Natural killer cell treated with Interleukin-12 subunit alpha and Interleukin-12 subunit beta and Interleukin-15 and Interleukin-18, amount 100 ng/mL, for 72 hours (primary cell): ENCODE results near the gene CLCNKB. TPM values are rescaled to one million over a fixed set of nuclear protein-coding genes. Genes with fewer than 3 reads are reported as not detected.
A peak's percentile ranks its signal among the peaks of the same experiment; 100 is the strongest.

Source experiments
- ATAC-seq, 2 donors: fragments of 150-1000 bp; cut with Tn5 transposase in 1 of 2; sonication (Bioruptor Pico), chemical (Tn5 transposase) in 1 of 2; 2 replicates each; pipeline ENCODE4 v1.10.0; 2021
- DNase-seq: peaks from one replicate; pipeline ENCODE4 v3.0.0; 2022; ENCODE audit warnings: low spot score
- H3K27ac Mint-ChIP-seq, 2 donors: 1 replicate in 1 of 2; 2 replicates in 1 of 2; pipeline ENCODE4 v1.8.0; 2022; ENCODE audit warnings: mixed read lengths in 2 of 2, mild to moderate bottlenecking in 1 of 2, moderate library complexity in 1 of 2
- H3K27me3 Mint-ChIP-seq, 2 donors: 1 replicate in 1 of 2; 2 replicates in 1 of 2; pipeline ENCODE4 v1.8.0; 2022; ENCODE audit warnings: mixed read lengths in 2 of 2
- H3K36me3 Mint-ChIP-seq: one replicate; pipeline ENCODE4 v1.8.0; 2022; ENCODE audit warnings: mixed read lengths
- H3K4me1 Mint-ChIP-seq, 2 donors: 1 replicate in 1 of 2; 2 replicates in 1 of 2; pipeline ENCODE4 v1.8.0; 2022; ENCODE audit warnings: low read depth in 2 of 2, mixed read lengths in 2 of 2, mild to moderate bottlenecking in 1 of 2
- H3K4me3 Mint-ChIP-seq: one replicate; pipeline ENCODE4 v1.8.0; 2022; ENCODE audit warnings: mixed read lengths
- H3K9me3 Mint-ChIP-seq: 2 replicates; pipeline ENCODE4 v1.8.0; 2022; ENCODE audit warnings: mixed read lengths
- total RNA-seq, 2 donors: library from RNA; stranded (reverse); gene quantifications; one replicate each; pipeline ENCODE4 v1.2.3, GENCODE V29; 2022

CLCNKB gene
- total RNA-seq, 2 donors from 2014 or later = not detected

DNA sequence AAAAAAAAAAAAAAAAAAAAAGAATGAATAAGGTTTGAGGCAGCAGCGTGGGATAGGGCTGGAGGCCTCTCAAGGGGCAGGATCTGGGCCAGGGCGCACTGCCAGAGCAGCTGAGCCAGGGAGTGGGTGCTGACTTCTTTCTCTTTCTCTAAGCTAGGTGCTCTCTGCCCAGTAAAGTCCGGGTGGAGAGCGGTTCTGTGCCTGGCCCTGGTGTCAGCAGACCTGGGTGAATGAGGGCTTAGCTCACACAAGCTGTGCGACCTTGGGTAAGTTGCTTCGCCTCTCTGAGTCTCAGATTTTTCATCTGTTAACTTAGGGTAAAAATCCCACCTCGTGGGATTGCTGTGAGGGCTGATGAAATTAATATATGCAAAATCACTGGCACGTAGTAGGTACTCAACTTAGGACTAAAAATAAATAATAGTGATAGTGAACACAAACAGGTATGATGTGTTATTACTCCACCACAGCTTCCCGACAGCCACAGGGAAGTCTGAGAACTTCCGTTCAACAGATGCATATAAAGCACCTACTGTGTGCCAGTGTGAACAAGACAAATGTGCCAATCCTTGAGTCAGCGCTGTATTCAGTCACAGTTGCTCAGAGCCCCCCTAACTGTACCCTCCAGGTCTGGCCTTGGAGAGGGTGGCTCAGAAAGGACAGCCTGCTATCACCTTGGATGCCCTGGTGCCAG, 31.9 kb downstream of the CLCNKB start:
- Mint-ChIP-seq H3K4me3 (no peak overlapping the region), H3K27ac (no peak overlapping the region), H3K27me3 (peaks cover 12 to 16% of the 10 kb centered on the region in 2 donors), H3K36me3 (no peaks in the 10 kb centered on the region), H3K4me1 (peaks cover 13 to 15% of the 10 kb centered on the region in 2 donors), H3K9me3 (no peaks in the 10 kb centered on the region)
- no peak for ATAC-seq
- no peak for DNase-seq

DNA sequence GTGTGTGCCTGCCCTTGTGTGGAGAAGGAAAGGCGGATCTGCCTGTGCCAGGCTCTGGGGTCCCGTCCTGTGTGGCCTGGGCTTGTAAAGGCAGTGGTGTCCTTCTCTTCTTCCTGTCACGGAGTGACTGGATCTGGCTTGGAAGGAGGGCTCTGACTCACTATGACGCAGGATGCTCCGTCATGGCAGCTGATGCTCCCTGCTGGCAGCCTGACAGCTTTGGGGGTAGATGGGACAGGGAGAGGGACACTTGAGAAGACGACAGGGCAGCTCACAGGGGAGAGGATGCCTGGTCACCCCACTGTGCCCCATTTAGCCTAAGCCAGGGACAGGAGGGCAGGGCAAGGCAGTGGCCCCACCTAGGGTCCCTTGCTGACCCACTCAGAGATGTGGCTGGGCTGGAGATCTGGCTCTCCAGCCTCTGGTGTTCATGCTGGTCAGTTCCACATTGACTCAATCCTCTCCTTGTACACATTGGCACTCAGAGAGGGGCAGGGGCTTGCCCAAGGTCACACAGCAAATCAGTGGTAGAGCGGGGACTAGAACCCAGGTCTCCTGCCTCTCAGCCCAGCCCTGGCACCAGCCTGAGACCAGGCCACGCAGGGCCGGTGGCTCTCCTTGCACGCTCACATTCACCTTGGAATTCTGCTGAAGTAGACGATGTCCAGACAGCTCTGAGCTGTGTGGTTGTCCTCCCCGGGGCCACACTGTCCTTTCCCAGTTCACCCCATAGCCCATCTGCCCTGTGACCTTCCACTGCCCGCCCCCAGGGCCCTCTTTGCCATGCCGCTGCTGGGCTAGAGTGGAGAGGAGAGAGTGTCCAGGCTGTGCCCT, 32.7 kb downstream of the CLCNKB start:
- ATAC-seq = no peak
- Mint-ChIP-seq H3K27me3 (peaks cover 12 to 14% of the 10 kb centered on the region in 2 donors), H3K36me3 (no peaks in the 10 kb centered on the region), H3K27ac (no peak overlapping the region), H3K4me3 (no peak overlapping the region), H3K9me3 (no peaks in the 10 kb centered on the region), H3K4me1 (peaks cover 13 to 14% of the 10 kb centered on the region in 2 donors)
- no peak for DNase-seq

DNA sequence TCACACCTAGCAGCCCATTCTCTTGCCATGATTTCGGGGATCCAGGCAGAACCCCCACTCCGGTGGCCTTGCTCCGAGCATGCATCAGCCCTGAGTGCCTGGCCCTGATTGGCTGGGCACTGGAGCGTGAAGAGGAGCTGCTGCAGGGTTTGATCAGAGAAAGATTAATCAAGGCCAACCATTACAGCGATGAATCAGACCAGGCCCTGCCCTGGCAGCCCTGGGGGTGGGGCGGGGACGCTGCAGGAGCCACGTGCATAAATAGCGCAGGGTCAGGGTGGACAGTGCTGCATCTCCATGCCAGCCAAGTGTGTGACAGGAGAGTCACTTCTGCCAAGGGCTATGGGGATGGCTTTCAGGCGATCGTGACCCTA, 33.3 kb downstream of the CLCNKB start:
- Mint-ChIP-seq H3K27me3 (peaks cover 12 to 14% of the 10 kb centered on the region in 2 donors), H3K36me3 (no peaks in the 10 kb centered on the region), H3K27ac (peak overlapping the region in 1 of 2 donors; percentile 29), H3K4me3 (no peak overlapping the region), H3K9me3 (no peaks in the 10 kb centered on the region), H3K4me1 (peaks cover 12 to 13% of the 10 kb centered on the region in 2 donors)
- ATAC-seq (no peak), DNase-seq (no peak)

DNA sequence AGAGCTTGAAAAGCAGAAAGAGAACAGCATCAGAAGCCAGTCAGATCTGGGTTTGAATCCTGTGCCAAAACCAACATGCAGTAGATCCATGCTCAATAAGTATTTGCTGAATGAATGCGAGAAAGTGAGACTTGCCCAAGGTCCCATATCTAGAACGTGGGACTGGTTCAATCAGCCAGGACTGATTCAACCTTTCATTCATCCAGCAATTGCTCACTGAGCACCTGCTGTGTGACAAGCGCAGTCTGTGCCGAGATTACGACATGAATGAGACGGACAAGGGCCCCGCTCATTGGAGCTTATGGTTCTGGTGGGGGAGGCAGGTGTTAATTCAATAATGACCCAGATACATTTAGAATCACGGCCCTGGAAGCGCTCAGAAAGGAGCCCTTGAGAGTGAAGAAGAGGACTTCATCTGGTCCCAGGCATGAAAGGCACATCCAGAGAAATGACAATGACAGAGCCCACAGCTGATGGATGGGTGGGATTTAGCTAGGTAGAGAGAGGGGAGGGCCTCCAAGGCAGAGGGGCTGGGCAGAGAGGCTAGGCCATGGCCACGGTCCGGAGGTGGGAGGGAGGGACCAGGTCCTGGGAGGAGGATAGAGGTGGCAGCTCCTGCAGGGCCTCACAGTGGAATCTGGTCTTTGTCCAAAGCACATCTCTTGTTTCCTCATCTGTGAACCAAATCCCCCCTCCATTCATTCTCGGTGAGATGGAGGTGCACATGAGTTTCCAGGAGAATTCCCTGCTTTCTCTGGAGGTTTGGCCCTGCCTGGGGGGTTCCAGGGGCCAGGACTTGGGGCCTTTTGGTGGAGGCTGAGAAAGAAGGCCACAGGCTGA, 34.0 kb downstream of the CLCNKB start:
- ATAC-seq (no peak), DNase-seq (no peak)
- Mint-ChIP-seq H3K27me3 (peaks cover 10 to 12% of the 10 kb centered on the region in 2 donors), H3K36me3 (no peaks in the 10 kb centered on the region), H3K4me1 (peaks cover 13 to 15% of the 10 kb centered on the region in 2 donors), H3K4me3 (no peak overlapping the region), H3K27ac (peak overlapping the region in 1 of 2 donors; percentile 29), H3K9me3 (no peaks in the 10 kb centered on the region)

DNA sequence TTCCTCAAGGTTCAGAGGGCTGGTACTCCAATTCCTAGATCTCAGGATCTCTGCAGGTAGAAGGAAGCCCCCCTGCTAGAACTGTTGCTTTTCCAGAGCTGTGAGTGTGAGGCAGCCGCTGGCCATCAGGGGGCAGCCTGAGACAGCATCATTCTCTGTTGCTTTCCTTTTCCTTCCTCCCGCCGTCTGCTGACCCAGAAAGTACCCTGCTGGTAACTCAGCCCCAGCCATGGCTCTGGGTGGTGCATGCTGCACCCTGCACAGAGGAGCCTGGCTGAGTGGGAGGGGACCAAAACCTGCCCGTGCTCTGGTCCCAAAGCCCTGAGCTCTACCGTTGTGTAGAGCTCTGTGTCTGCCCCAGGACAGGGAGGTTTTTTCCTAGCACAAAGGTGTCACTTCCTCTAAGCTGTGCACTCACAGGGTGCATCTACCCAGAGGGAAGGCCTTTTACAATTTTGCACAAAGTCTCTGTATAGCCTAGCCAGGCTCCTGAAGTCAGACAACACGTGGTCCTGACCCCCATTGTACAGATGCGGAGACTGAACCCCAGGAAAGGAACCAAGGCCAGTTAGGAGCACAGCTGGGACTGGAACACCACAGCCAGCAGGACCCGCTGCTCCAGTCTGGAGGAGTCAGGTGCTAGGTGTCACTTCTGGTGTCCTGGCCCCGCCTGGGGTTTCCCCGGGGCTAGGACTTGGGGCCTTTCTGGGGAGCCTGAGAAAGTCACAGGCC, 35.5 kb downstream of the CLCNKB start:
- ATAC-seq (peak; percentile 72 to 89), DNase-seq (peak; percentile 77)
- Mint-ChIP-seq H3K4me1 (peaks cover 8 to 12% of the 10 kb centered on the region in 2 donors), H3K27me3 (peaks cover 7% of the 10 kb centered on the region in 2 donors), H3K4me3 (peak overlapping the region; percentile 49), H3K36me3 (no peaks in the 10 kb centered on the region), H3K9me3 (no peaks in the 10 kb centered on the region), H3K27ac (peak overlapping the region in 1 of 2 donors; percentile 49)

DNA sequence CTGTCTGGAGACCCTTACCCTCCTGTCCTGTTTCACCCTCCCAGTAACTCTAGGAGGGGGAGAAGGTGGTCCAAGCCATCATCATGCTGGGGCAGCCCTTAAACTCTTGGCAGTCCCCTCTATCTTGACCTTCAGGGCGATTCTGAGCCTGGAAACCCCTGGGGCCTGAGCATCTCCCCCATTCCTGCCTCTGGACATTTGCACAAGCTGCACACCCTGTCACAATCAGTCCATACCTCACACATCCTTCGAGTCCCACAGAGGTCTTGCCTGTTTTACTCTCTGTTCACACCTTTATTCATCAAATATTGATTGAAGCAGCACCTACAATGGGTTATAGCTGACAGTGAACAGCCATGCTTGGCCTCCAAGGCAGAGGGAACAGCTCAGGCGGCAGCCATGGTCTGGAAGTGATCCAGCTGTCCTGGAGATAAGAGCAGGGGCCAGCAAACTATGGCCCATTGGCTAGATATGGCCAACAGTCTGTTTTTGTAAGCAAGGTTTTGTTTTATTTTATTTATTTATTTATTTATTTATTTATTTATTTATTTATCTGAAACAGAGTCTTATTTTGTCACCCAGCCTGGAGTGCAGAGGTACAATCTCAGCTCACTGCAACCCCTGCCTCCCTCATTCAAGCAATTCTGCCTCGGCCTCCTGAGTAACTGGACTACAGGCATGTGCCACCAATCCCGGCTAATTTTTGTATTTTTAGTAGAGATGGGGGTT, 37.0 kb downstream of the CLCNKB start:
- no peak overlapping the region for H3K27ac Mint-ChIP-seq
- no peaks in the 10 kb centered on the region for H3K36me3 Mint-ChIP-seq
- H3K27me3 Mint-ChIP-seq = peaks cover 0 to 4% of the 10 kb centered on the region in 2 donors
- no peak overlapping the region for H3K4me3 Mint-ChIP-seq
- no peak for ATAC-seq
- DNase-seq = no peak
- H3K4me1 Mint-ChIP-seq = peaks cover 5 to 14% of the 10 kb centered on the region in 2 donors
- H3K9me3 Mint-ChIP-seq = no peaks in the 10 kb centered on the region

DNA sequence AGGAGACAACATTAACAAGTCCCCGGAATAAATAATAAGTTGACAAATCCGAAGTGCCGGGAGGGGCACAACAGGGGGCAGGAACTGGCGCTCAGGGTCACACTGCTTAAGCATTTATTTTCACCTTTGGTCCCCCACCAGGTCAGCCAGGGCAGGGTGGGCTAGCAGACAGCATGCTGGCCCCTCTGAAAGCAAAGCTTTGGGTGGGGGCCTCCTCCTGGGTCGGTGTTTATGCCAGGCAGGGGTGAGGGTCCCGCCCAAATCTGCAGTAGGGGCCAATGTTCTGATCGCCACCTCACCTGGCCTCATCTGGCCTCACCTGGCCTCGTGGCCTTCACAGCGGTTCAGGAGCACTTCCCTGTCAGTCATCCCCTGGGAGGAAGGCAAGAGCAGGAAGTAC, 38.1 kb downstream of the CLCNKB start:
- Mint-ChIP-seq H3K4me3 (no peak overlapping the region), H3K4me1 (peaks cover 5 to 14% of the 10 kb centered on the region in 2 donors), H3K27ac (no peak overlapping the region), H3K9me3 (no peaks in the 10 kb centered on the region), H3K27me3 (peaks cover 0 to 2% of the 10 kb centered on the region in 2 donors), H3K36me3 (no peaks in the 10 kb centered on the region)
- DNase-seq (no peak), ATAC-seq (no peak)

DNA sequence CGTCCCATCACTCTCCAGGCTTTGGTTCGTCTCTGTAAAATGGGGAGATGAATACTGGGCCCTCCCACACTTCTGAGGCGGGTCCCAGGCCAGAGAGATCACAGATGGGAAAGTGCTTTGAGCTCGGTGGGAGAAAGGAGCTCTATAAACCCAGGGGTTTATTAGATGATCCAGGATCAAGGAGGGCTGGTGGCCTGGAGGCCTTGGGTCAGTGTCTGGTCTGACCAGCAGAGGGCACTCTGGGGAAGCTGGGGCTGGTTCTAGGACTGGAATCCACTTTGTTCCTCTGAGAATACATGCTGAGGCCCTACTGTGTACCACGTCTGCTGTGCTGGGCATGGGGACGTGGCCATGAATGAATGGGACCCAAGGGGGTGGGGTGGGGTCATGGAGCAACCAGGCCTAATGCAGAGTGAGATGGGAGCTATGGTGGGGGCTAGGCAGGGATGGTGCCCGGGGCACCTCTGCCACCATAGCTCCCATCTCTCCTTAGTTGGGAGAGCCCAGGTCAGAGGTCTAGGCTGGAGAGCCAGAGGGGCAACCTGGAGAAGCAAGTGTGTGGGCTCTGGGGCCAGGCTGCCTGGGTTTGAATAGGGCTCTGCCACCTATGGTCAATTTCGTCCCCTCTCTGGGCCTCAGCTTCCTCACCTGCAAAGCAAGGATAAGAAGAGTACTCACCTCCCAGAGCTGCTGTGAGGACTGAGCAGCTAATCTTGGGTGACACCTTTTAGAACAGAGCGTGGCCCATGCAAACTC, 38.9 kb downstream of the CLCNKB start:
- Mint-ChIP-seq H3K4me3 (no peak overlapping the region), H3K36me3 (no peaks in the 10 kb centered on the region), H3K27ac (no peak overlapping the region), H3K9me3 (no peaks in the 10 kb centered on the region), H3K4me1 (peaks cover 5 to 14% of the 10 kb centered on the region in 2 donors), H3K27me3 (peaks cover 0 to 2% of the 10 kb centered on the region in 2 donors)
- no peak for DNase-seq
- peak; percentile 53 to 66 for ATAC-seq

DNA sequence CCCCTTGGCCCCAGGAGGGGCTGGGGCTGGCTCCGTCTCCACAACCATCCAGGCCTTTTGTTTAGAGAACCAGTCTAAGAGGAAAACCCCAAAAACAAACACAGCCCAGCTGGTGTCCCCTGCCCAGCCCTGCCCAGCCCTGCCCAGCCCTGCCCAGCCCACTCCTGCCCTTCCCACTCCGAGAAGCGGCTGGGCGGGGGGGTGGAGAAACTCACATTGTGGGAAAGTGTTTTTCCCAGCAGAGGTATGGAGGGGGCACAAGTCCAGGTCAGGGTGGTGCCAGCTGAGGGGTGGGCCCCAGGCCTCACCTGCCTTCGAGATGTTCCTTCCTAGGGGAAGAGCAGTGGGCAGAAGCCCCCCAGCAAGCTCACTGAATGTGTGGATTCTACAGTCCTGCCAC, 39.9 kb downstream of the CLCNKB start:
- H3K4me3 Mint-ChIP-seq = no peak overlapping the region

DNA sequence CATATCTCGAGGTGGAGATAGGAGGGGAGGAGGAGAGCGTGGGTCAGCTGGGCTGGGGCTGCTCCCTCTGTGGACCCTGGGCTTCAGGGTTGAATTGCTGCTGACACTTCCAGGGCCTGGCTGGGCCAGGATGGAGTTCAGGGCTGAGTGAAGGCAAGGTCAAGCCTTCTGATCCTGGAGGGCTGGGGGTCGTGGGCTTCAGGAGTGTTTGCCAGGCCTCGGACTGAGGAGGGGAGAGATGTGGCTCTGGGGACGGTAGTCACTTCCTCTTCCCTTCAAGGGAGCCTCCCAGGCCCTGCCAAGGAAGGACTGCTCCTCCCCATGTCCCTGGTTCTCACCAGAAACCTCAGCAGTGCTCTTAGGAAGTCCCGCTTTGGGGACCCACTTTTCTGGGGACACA, 41.9 kb downstream of the CLCNKB start:
- no peak overlapping the region for H3K27ac Mint-ChIP-seq

More for the DNA sequence above, 39.9 kb downstream of the CLCNKB start:
- Mint-ChIP-seq H3K36me3 (no peaks in the 10 kb centered on the region), H3K27me3 (peaks cover 0 to 2% of the 10 kb centered on the region in 2 donors), H3K9me3 (no peaks in the 10 kb centered on the region), H3K27ac (no peak overlapping the region), H3K4me1 (peaks cover 5 to 11% of the 10 kb centered on the region in 2 donors)
- ATAC-seq = no peak
- no peak for DNase-seq

DNA sequence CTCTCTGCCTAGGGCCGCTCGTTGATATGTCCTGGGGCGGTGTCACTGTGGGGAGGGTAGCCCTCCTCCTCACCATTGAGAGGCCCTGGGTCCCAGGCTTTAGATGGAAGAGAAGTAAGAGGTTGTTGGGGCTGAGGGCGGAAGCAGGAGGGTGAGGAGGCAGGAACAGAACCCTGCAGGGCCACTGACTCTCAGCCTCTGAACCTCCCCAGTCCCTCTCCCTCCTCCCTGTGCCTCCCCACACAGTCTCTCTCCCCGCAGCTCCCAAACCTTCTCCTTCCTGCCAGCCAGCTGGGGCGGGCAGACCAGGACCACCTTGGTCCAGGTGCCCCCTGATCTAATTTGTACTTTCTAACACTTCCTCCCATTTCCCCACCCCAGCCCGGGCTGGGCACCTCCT, 44.2 kb downstream of the CLCNKB start:
- H3K27ac Mint-ChIP-seq = no peak overlapping the region
- DNase-seq (no peak), ATAC-seq (no peak)
- H3K9me3 Mint-ChIP-seq = no peaks in the 10 kb centered on the region
- no peak overlapping the region for H3K4me3 Mint-ChIP-seq
- H3K27me3 Mint-ChIP-seq = peaks cover 7 to 10% of the 10 kb centered on the region in 2 donors
- H3K4me1 Mint-ChIP-seq = peaks cover 0 to 2% of the 10 kb centered on the region in 2 donors
- H3K36me3 Mint-ChIP-seq = no peaks in the 10 kb centered on the region

More for the DNA sequence above, 41.9 kb downstream of the CLCNKB start:
- H3K9me3 Mint-ChIP-seq = no peaks in the 10 kb centered on the region
- peaks cover 0 to 5% of the 10 kb centered on the region in 2 donors for H3K4me1 Mint-ChIP-seq
- peaks cover 0 to 2% of the 10 kb centered on the region in 2 donors for H3K27me3 Mint-ChIP-seq
- DNase-seq = no peak
- H3K36me3 Mint-ChIP-seq = no peaks in the 10 kb centered on the region
- ATAC-seq = no peak
- no peak overlapping the region for H3K4me3 Mint-ChIP-seq

DNA sequence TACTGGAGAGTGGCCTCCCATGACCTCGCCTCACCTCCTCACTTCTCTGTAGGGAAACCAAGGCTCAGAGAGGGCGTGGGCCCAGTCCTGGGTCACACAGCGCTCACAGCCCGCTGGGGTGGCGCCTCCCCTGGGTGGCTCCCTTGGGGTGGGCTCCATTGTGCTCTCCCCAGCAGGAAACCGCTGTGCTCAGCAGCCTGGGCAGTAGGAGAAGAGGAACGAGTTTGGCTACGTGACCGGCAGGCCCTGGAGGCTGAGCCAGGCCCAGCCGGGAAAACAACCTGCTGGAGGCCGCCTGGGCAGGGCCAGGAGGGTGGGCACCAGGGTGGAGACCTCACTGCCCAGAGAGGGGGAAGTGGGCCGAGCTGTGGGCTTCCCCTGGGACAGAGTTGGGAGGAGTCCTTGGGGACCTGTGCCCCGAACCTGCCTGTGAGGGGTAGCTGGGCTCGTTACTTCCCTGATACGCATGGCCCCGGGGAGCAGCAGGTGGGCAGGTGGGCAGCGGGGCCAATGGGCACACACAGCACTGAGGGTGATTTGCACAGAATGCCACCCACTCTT, 44.8 kb downstream of the CLCNKB start:
- Mint-ChIP-seq H3K27me3 (peaks cover 7 to 13% of the 10 kb centered on the region in 2 donors), H3K36me3 (no peaks in the 10 kb centered on the region), H3K4me3 (no peak overlapping the region), H3K9me3 (no peaks in the 10 kb centered on the region), H3K4me1 (peaks cover 0 to 2% of the 10 kb centered on the region in 2 donors), H3K27ac (no peak overlapping the region)
- no peak for ATAC-seq
- no peak for DNase-seq
